Right lobe of liver (tissue), 6 donors: Measurements from ENCODE around the gene ZNF678. TPM values are rescaled to one million over a fixed set of nuclear protein-coding genes. Genes with fewer than 3 reads are reported as not detected.

Experiments
- ATAC-seq, 4 donors: fragments of 200-7000 bp; cut with Tn5 transposase; one replicate each; pipeline ENCODE4 v1.9.1; 2020; ENCODE audit warnings: mild to moderate bottlenecking in 4 of 4, moderate library complexity in 4 of 4
- DNase-seq, 3 donors: peaks; one replicate each; pipeline ENCODE4 v3.0.0-alpha.2; 2020
- H3K27ac ChIP-seq, 3 donors: fragments of 200-600 bp; one replicate each; pipeline ENCODE4 v1.8.0; 2022
- H3K27me3 ChIP-seq, 2 donors: fragments of 200-600 bp; one replicate each; pipeline ENCODE4 v1.8.0; 2022
- H3K36me3 ChIP-seq, 4 donors: fragments of 200-600 bp; sonication (generic) in 1 of 4; one replicate each; pipeline versions ENCODE4 v1.5.1 to v1.8.0; 2017 to 2022; ENCODE audit warnings: control low read depth in 1 of 4
- H3K4me1 ChIP-seq, 4 donors: fragments of 200-600 bp; sonication (generic) in 1 of 4; one replicate each; pipeline versions ENCODE4 v1.5.1 to v1.8.0; 2017 to 2022; ENCODE audit warnings: control low read depth in 1 of 4
- H3K4me3 ChIP-seq, 3 donors: fragments of 200-600 bp; one replicate each; pipeline ENCODE4 v1.8.0; 2022
- H3K9me3 ChIP-seq, 4 donors: fragments of 200-600 bp; sonication (generic) in 1 of 4; one replicate each; pipeline versions ENCODE4 v1.5.1 to v1.8.0; 2017 to 2022; ENCODE audit warnings: control low read depth in 1 of 4
- POLR2A ChIP-seq: fragments of 450-650 bp; IDR thresholded peaks from one replicate; pipeline ENCODE4 v1.6.1; 2017; ENCODE audit warnings: antibody characterized with exemption, mild to moderate bottlenecking
- WGBS: methylation state at CpG from one replicate; pipeline ENCODE4 v1.1.6; 2018; ENCODE audit warnings: low coverage, low lambda C conversion rate; ENCODE audit not compliant: insufficient coverage; ENCODE audit errors: missing lambda C conversion rate; 5-methylcytosine and 5-hydroxymethylcytosine counted together
- intact Hi-C, 2 donors: fragments of 100-400 bp; cut with DNase I; formaldehyde crosslinking; loops; one replicate each; pipeline versions ENCODE4 v1.11.2 to v1.14.1; 2022
- total RNA-seq, 6 experiments: library from RNA; depleted of rRNA in 2 of 6; stranded (reverse); fragments of >200 nt in 2 of 6; fragmentation: NEBNext Ultra II Directional in 3 of 6; extraction: Animal tissue kit (Norgen Biotek cat#: 25700) in 3 of 6; gene quantifications; one replicate each; pipeline versions ENCODE4 v1.1.0 to v1.2.4, GENCODE V29; 2016 to 2023
- TF ChIP-seq, protein P1 (sequence below), 4 donors: fragments of 200-600 bp in 3 of 4; fragments of 450-650 bp in 1 of 4; IDR thresholded peaks; one replicate each; pipeline versions ENCODE4 v1.5.1 to v1.8.0; 2016 to 2022; ENCODE audit warnings: antibody characterized with exemption in 4 of 4, mild to moderate bottlenecking in 2 of 4
- donor health status: DM: no; HTN: yes; CAD: no.
- donor health status: DM: no; HTN: no; CAD: no.
- donor health status: DM: no; HTN: no; CAD: no.
- donor health status: DM: no; HTN: yes; CAD: no.
- donor health status: DM: no; HTN: yes; CAD: no.

ZNF678 gene
- total RNA-seq, 6 experiments from 2014 or later = 2.4 to 4.8 (median 3.0) TPM

DNA sequence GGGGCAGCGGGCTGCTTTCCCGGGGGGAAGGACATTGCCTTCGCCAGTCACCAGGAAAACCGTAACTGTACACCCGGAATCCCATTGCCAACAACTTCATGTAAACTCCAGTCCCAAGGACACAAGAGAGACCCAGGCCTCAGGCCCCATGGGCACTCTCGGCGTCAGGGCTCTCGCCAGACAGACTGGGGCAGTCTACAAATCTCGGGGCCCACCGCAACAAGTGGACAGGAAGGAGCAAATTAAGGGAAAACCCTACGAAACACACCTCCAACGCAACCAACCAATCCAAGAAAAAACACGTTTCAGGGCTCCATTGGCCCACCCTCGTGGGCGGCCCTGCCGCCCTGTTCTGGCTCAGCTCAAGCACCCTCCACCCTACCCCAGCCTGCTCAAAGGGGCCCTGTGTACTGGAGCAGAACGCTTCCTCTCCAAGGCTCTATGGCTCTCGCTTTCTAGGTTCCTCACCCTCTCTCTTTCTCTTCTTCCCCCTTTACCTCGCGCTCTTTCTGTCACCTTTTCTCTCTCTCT lies 4.6 kb upstream of the ZNF678 start:
- TF ChIP-seq, protein P1, sequence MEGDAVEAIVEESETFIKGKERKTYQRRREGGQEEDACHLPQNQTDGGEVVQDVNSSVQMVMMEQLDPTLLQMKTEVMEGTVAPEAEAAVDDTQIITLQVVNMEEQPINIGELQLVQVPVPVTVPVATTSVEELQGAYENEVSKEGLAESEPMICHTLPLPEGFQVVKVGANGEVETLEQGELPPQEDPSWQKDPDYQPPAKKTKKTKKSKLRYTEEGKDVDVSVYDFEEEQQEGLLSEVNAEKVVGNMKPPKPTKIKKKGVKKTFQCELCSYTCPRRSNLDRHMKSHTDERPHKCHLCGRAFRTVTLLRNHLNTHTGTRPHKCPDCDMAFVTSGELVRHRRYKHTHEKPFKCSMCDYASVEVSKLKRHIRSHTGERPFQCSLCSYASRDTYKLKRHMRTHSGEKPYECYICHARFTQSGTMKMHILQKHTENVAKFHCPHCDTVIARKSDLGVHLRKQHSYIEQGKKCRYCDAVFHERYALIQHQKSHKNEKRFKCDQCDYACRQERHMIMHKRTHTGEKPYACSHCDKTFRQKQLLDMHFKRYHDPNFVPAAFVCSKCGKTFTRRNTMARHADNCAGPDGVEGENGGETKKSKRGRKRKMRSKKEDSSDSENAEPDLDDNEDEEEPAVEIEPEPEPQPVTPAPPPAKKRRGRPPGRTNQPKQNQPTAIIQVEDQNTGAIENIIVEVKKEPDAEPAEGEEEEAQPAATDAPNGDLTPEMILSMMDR (IDR thresholded peaks at IDR 0.05) = no peak
- no peak for TF ChIP-seq POLR2A
- no peaks in the 10 kb centered on the region for H3K36me3 ChIP-seq
- H3K4me3 ChIP-seq = no peak overlapping the region
- ATAC-seq = no peak
- H3K27ac ChIP-seq = no peak overlapping the region
- H3K9me3 ChIP-seq = peaks cover 0 to 3% (median 0%) of the 10 kb centered on the region in 4 donors
- no peaks in the 10 kb centered on the region for H3K4me1 ChIP-seq
- intact Hi-C loops = no loop called here
- no peak for DNase-seq
- 49% methylated on average over 8 of the region's 20 CpGs for WGBS
- no peaks in the 10 kb centered on the region for H3K27me3 ChIP-seq

GRCh38 chr1:227559499-227559898 lies 3.9 kb upstream of the ZNF678 start:
- no peak overlapping the region for H3K4me3 ChIP-seq
- no peaks in the 10 kb centered on the region for H3K27me3 ChIP-seq
- H3K27ac ChIP-seq = no peak overlapping the region
- ATAC-seq (no peak), DNase-seq (peak in 1 of 3 donors; percentile 21)
- H3K4me1 ChIP-seq = no peaks in the 10 kb centered on the region
- intact Hi-C loops = no loop called here
- H3K36me3 ChIP-seq = no peaks in the 10 kb centered on the region
- WGBS = 47% methylated on average over 11 of the region's 27 CpGs
- H3K9me3 ChIP-seq = peaks cover 0 to 3% (median 0%) of the 10 kb centered on the region in 4 donors
- TF ChIP-seq POLR2A = no peak
- TF ChIP-seq, protein P1 (IDR thresholded peaks at IDR 0.05) = no peak

DNA sequence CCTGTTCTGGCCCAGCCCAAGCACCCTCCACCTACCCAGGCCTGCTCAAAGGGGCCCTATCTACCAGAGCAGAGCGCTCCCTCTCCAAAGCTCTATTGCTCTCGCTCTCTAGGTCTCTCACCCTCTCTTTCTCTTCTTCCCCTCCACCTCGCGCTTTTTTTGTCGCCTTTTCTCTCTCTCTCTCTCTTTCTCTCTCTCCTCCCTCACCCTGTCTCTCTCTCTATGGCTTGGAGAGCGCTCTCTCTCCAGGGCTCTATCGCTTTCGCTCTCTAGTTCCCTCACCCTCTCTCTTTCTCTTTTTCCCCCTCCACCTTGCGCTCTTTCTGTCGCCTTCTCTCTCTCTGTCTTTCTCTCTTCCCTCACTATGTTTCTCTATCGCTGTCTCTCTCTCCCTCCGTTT lies 3.4 kb upstream of the ZNF678 start:
- intact Hi-C loops = loop anchor here in 1 of 2 donors (5.0 kb wide), 1 partner anchor 177 kb away; the partner anchor contains the start of genes JMJD4 and SNAP47
- H3K4me3 ChIP-seq = no peak overlapping the region
- H3K27ac ChIP-seq = no peak overlapping the region
- H3K9me3 ChIP-seq = peaks cover 0 to 3% (median 0%) of the 10 kb centered on the region in 4 donors
- WGBS = 56% methylated on average over 9 of the region's 12 CpGs
- no peaks in the 10 kb centered on the region for H3K4me1 ChIP-seq
- TF ChIP-seq POLR2A = no peak
- ATAC-seq = no peak
- no peaks in the 10 kb centered on the region for H3K27me3 ChIP-seq
- no peaks in the 10 kb centered on the region for H3K36me3 ChIP-seq
- DNase-seq = no peak

- no peaks in the 10 kb centered on the region for H3K4me1 ChIP-seq
- 50% methylated on average over 2 of the region's 57 CpGs for whole genome bisulfite sequencing
These were observed 2.8 kb upstream of the ZNF678 start for GRCh38 chr1:227560393-227561173.

More at GRCh38 chr1:227560393-227561173, 2.8 kb upstream of the ZNF678 start:
- TF ChIP-seq, protein P1 (IDR thresholded peaks at IDR 0.05) = no peak
- TF ChIP-seq POLR2A = no peak
- H3K9me3 ChIP-seq = peaks cover 0 to 3% (median 0%) of the 10 kb centered on the region in 4 donors
- DNase-seq (peak in 1 of 3 donors; percentile 19), ATAC-seq (no peak)
- intact Hi-C loops = loop anchor here in 1 of 2 donors (5.0 kb wide), 1 partner anchor 177 kb away; the partner anchor contains the start of genes JMJD4 and SNAP47
- H3K27ac ChIP-seq = no peak overlapping the region
- no peaks in the 10 kb centered on the region for H3K36me3 ChIP-seq
- H3K4me3 ChIP-seq = no peak overlapping the region
- no peaks in the 10 kb centered on the region for H3K27me3 ChIP-seq
